ENCODE results near the gene SLC6A5. TPM values are rescaled to one million over a fixed set of nuclear protein-coding genes. Genes with fewer than 3 reads are reported as not detected.
A peak's percentile ranks its signal among the peaks of the same experiment; 100 is the strongest.

SLC6A5 gene
- total RNA-seq, 1 donor from 2014 or later, result not detected

DNA sequence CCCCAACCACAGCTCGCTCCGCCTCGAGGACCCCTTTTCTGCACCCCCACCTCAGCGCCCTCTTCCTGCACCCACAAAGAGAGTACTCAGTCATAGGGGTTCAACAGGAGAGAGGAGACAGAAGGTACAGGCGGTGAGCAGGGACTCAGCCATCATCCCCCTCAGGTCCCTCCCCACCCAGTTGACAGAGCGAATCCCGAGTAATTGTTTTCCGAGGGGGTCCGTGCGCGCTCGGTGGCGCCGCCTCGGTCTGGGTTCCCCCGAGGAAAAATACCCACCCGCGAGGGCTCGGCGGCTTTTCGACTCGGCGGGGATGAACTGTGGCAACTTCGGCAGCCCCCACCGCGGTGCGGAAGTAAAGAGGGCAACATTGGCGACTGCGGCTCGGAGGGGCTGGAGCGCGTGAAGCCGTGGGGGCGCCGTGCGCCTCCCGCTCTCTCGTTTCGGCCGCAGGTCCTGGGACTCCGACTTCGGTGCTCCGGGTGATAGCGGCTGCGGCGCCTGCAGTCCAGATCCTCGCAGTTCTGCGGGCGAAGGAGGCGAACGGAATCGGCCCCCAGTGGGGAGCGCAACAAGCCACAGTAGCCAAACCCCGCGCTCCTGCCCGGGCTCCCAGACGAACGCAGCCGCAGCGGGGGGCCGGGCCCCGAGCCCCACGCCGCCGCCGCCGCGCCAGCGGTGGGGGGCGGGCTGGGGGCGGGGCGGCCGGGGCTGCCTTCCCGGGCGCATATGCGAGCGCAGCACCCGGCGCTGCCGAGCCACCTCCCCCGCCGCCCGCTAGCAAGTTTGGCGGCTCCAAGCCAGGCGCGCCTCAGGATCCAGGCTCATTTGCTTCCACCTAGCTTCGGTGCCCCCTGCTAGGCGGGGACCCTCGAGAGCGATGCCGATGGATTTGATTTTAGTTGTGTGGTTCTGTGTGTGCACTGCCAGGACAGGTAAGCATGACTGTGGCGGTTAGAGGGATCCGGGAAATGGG, 69.7 kb downstream of the SLC6A5 start, which contains the start of gene NELL1:
NELL1 (plus strand) TSS at position 743 of the 976 bp plus-strand sequence.
- no peak for DNase-seq (ENCODE audit: low read depth in 2 of 2)

DNA sequence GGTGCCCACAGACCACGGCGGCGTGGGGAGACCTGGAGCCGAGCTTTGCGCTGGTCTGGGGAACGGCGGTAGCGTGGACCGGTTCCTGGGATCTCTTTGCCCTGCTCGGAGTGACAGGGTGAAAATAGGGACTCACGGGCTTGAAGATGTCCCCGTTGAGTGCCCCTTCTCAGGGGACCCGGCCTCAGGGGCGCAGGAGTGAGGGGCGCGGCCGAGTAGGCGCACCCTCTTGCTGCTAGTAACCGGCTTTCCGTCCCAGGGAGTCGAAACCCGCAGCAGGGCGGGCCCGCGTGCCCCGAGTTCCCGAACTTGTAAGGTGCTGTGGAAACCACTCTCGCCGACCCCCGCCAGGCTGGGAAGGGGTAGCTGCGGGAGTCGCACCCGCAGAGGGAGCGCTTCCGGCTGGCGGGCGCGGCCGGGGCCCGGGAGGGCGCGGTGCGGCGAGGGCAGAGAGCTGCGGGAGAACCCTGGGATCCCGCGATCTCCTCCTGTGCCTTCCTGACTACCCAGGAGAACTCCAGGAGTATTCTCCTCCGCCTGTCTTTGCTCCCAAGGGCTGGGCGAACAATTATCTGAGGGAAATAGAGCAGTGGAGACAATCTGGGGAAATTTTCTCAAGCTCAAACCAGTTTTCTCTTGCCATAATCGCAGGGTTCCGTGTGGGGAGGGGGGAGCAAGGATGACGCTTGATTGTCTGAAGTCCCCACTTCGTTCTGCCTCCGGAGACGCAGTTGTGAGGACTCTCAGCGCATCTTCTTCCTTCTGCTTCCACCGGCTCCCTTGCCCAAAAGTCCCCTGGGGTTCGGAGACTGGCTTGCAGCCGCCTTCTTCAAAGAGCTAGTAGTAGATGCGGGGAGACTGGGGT, 70.6 kb downstream of the SLC6A5 start:
- DNase-seq (ENCODE audit: low read depth in 2 of 2), result no peak

DNA sequence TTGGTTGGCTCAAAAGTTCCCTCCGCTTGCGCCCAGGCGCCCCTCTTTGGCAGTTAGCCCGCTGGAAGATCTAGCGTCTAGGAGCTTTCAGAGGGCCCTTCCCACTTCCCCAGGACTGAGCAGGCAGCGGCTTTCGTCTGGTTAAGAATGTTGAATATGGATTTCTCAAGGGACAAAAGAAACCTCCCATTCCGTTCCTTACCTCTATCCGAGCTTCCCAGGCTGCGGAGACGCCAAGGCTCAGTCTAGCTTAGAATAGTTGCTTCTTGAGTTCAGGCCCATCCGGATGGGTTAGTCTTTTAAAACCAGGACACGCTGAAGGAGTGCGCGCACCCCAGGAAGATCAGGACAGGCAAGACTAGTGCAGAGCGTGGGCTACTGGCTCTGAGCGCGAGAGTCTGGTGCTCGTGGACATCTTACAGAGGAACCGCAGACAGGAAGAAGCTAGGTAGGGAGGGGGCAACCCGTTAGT, 71.6 kb downstream of the SLC6A5 start:
- DNase-seq (ENCODE audit: low read depth in 2 of 2), result no peak

DNA sequence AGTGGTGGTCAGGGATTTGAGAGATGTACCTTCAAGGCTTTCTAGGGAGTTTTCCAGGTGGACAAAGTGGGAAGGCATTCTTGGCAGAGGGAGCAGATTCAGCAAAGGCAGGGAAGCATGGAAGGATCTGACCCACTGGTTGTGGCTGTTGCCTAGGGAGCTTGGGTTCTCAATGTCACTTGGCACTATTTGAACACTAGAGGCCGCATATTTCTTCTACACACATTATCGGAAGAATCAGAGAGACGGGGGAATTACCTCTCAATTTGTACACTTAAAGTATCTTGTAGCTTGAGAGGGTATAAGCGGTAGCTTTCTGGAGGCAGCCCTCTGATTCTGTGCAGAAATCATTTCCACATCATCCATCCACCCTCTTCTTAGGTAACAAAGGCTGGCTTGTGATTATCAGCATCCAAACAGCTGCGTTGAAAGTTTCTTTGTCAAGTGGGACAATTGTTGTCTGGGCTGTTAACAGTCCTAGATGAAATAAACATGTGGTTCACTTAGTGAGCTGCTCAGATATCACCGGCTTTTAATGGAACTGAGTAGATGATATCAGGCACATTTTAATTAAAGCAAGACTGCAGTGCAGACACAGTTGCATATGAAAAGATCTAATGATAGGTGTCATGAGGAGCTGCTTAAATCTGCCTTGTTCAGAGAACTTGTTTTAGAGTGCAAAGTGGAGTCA, 72.6 kb downstream of the SLC6A5 start:
- DNase-seq (ENCODE audit: low read depth in 2 of 2), result no peak

DNA sequence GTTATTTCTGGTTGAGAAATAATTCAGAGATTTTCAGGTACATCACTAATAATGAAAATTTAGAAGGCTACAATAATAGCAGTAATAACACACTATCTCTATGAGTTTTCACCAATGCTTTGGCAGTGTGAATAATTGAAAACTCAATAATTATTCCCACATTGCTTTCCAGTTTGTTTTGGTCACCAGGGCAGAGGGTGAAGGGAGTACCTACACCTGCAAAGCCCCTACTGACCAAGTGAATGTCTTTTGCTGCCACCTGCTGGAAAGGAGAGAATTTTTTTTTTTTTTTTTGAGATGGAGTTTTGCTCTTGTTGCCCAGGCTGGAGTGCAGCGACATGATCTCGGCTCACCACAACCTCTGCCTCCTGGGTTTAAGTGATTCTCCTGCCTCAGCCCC, 73.2 kb downstream of the SLC6A5 start:
- DNase-seq (ENCODE audit: low read depth in 2 of 2), result peak in 1 of 2 donors; percentile 0

DNA sequence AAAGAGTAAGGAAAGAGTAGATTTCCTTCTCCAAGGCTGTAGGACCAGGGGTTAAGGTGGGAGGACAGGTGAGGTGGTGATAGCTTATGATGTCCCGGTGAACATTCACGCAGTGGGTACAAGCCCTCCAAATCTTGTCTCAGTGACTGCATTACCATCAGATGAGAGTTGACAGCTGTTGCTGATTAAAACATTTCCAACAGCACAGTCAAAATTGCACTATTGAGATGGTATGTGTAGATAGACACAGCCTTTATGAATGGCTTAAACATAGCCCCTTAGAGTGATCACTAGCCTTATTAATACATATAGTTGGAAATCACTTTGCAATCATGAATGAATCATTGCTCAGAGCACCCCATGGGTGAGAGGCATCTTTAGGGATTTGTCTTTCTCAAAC, 77.2 kb downstream of the SLC6A5 start:
- no peak for DNase-seq (ENCODE audit: low read depth in 2 of 2)

DNA sequence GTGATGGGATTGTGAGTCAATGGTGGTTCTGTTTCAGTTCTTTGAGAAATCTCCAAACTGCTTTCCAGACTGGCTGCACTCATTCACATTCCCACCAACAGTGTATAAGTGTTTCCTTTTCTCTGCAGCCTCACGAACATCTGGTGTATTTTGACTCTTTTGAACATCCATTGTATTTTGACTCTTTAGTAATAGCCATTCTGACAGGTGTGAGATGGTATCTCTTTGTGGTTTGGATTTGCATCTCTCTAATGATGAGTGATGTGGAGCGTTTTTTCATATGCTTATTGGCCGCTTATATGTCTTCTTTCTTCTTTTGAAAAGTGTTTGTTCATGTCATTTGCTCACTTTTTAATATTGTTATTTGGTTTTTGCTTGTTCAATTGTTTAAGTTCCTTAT, 89.4 kb downstream of the SLC6A5 start:
- DNase-seq (ENCODE audit: low read depth in 2 of 2), result no peak

DNA sequence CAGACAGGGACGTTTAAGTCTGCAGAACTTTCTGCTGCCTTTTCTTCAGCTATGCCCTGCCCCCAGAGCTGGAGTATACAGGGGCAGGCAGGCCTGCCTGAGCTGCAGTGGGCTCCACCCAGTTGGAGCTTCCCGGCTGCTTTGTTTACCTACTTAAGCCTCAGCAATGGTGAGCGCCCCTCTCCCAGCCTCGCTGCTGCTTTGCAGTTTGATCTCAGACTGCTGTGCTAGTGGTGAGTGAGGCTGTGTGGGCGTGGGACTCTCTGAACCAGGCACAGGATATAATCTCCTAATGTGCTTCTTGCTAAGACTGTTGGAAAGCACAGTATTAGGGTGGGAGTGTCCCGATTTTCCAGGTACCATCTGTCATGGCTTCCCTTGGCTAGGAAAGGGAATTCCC, 108.5 kb downstream of the SLC6A5 start:
- DNase-seq (ENCODE audit: low read depth in 2 of 2), result no peak

Other genes with a start within 250 kb of the SLC6A5 start
- gene HTATIP2, start 235.9 kb upstream of the SLC6A5 start, total RNA-seq, result 45.1 and 46.2 TPM in 2 replicates
- gene PRMT3, start 211.9 kb upstream of the SLC6A5 start, total RNA-seq, result 13.1 and 13.5 TPM in 2 replicates
- not detected in 2 replicates for gene NELL1, start 70.0 kb downstream of the SLC6A5 start, total RNA-seq

Measured in dermis microvascular lymphatic vessel endothelial cell (primary cell).